HepG2 (cell line): ENCODE data around the gene FOSB. TPM values are rescaled to one million over a fixed set of nuclear protein-coding genes. Genes with fewer than 3 reads are reported as not detected.

Experiments
- ETV6 ChIP-seq: sonication (generic); formaldehyde crosslinking; conservative IDR thresholded peaks from 2 replicates; pipeline ENCODE4 v1.4.0; 2020; ENCODE audit warnings: missing genetic modification reagents
- EZH2 ChIP-seq: conservative IDR thresholded peaks from 2 replicates; pipeline ENCODE4 v1.6.1; 2012; ENCODE audit warnings: mild to moderate bottlenecking, low read depth, low read length, moderate library complexity
- HNRNPLL ChIP-seq: fragments of 200-400 bp; formaldehyde crosslinking; IDR thresholded peaks from 2 replicates; pipeline ENCODE4 v1.6.1; 2017; ENCODE audit warnings: mild to moderate bottlenecking, low read depth, low read length; ENCODE audit not compliant: poor library complexity, severe bottlenecking
- MTF1 ChIP-seq: sonication (generic); formaldehyde crosslinking; IDR thresholded peaks from 2 replicates; pipeline ENCODE4 v1.5.0; 2020; ENCODE audit warnings: missing genetic modification reagents
- RAD51 ChIP-seq: fragments of 450-650 bp; IDR thresholded peaks from 2 replicates; pipeline ENCODE4 v1.6.1; 2016; ENCODE audit warnings: borderline replicate concordance
- RBM22 ChIP-seq: fragments of 200-400 bp; formaldehyde crosslinking; optimal IDR thresholded peaks from 2 replicates; pipeline ENCODE3; 2017; ENCODE audit warnings: mild to moderate bottlenecking, low read length, moderate library complexity
- SMARCC2 ChIP-seq: fragments of 450-650 bp; IDR thresholded peaks from 2 replicates; pipeline ENCODE4 v1.6.1; 2017; ENCODE audit warnings: antibody characterized with exemption, mild to moderate bottlenecking
- YEATS2 ChIP-seq: sonication (generic); formaldehyde crosslinking; IDR thresholded peaks from 2 replicates; pipeline ENCODE4 v1.4.0; 2020; ENCODE audit warnings: missing genetic modification reagents, borderline replicate concordance
- ZNF24 ChIP-seq: fragments of 450-650 bp; IDR thresholded peaks from 2 replicates; pipeline ENCODE4 v1.6.1; 2017; ENCODE audit warnings: antibody characterized with exemption, mild to moderate bottlenecking
- ZNF263 ChIP-seq: sonication (generic); formaldehyde crosslinking; IDR thresholded peaks from 2 replicates; pipeline ENCODE4 v1.4.0; 2020; ENCODE audit warnings: missing genetic modification reagents
- ZNF333 ChIP-seq: sonication (generic); formaldehyde crosslinking; IDR thresholded peaks from 2 replicates; pipeline ENCODE4 v1.4.0; 2020; ENCODE audit warnings: mild to moderate bottlenecking, missing genetic modification reagents, borderline replicate concordance
- ZNF468 ChIP-seq: sonication (generic); formaldehyde crosslinking; IDR thresholded peaks from 2 replicates; pipeline ENCODE4 v1.8.0; 2022; ENCODE audit warnings: mild to moderate bottlenecking, moderate library complexity, missing genetic modification reagents
- ZNF724P ChIP-seq: sonication (generic); formaldehyde crosslinking; IDR thresholded peaks from 2 replicates; pipeline ENCODE4 v1.8.0; 2022; ENCODE audit warnings: missing genetic modification reagents, borderline replicate concordance
- ZNF790 ChIP-seq: sonication (generic); formaldehyde crosslinking; IDR thresholded peaks from 2 replicates; pipeline ENCODE4 v1.8.0; 2022; ENCODE audit warnings: missing genetic modification reagents, mild to moderate bottlenecking, borderline replicate concordance
- ZSCAN20 ChIP-seq: sonication (generic); formaldehyde crosslinking; IDR thresholded peaks from 2 replicates; pipeline ENCODE4 v1.4.0; 2020; ENCODE audit warnings: missing genetic modification reagents, mild to moderate bottlenecking, borderline replicate concordance
- polyA plus RNA-seq, 8 experiments: library from polyadenylated mRNA; depleted of rRNA in 3 of 8; stranded (reverse) in 7 of 8; unstranded in 1 of 8; fragments of >200 nt; fragmentation: Illumina TruSeq in 4 of 8; extraction: Trizol in 4 of 8; gene quantifications; 2 replicates each; pipeline versions ENCODE4 v1.2.1 to v1.2.3, GENCODE V29; 2011 to 2016; ENCODE audit warnings: low read depth in 4 of 8, missing spikeins in 1 of 8, mixed read lengths in 1 of 8; ENCODE audit not compliant: insufficient read depth in 1 of 8
- total RNA-seq, 5 experiments: library from RNA; depleted of rRNA; stranded (reverse); fragments of >200 nt; fragmentation: Illumina TruSeq; extraction: Trizol; gene quantifications; 2 replicates each; pipeline ENCODE4 v1.2.3, GENCODE V29; 2016; ENCODE audit warnings: low read depth in 1 of 5
- TF ChIP-seq, protein P1 (sequence below): sonication (generic); formaldehyde crosslinking; IDR thresholded peaks from 2 replicates; pipeline ENCODE4 v1.5.1; 2020; ENCODE audit warnings: missing genetic modification reagents, mild to moderate bottlenecking, borderline replicate concordance
- TF ChIP-seq, protein P2 (sequence below): sonication (generic); formaldehyde crosslinking; IDR thresholded peaks from 2 replicates; pipeline ENCODE4 v1.5.1; 2020; ENCODE audit warnings: mild to moderate bottlenecking, missing genetic modification reagents, moderate library complexity
- TF ChIP-seq, protein P3 (sequence below): sonication (generic); formaldehyde crosslinking; IDR thresholded peaks from 2 replicates; pipeline ENCODE4 v1.4.0; 2020; ENCODE audit warnings: missing genetic modification reagents
- TF ChIP-seq, protein P4 (sequence below): sonication (generic); formaldehyde crosslinking; IDR thresholded peaks from 2 replicates; pipeline ENCODE4 v1.4.0; 2020; ENCODE audit warnings: missing genetic modification reagents, mild to moderate bottlenecking, borderline replicate concordance
- TF ChIP-seq, protein P5 (sequence below): sonication (generic); formaldehyde crosslinking; conservative IDR thresholded peaks from 2 replicates; pipeline ENCODE4 v1.8.0; 2022; ENCODE audit warnings: low read depth, missing genetic modification reagents

Gene FOSB
- total and polyA plus RNA-seq, 2 of the 13 experiments (the other 11 are each of a cell fraction or from before 2014, with no cell fraction given) = 2.8 to 6.0 TPM

DNA sequence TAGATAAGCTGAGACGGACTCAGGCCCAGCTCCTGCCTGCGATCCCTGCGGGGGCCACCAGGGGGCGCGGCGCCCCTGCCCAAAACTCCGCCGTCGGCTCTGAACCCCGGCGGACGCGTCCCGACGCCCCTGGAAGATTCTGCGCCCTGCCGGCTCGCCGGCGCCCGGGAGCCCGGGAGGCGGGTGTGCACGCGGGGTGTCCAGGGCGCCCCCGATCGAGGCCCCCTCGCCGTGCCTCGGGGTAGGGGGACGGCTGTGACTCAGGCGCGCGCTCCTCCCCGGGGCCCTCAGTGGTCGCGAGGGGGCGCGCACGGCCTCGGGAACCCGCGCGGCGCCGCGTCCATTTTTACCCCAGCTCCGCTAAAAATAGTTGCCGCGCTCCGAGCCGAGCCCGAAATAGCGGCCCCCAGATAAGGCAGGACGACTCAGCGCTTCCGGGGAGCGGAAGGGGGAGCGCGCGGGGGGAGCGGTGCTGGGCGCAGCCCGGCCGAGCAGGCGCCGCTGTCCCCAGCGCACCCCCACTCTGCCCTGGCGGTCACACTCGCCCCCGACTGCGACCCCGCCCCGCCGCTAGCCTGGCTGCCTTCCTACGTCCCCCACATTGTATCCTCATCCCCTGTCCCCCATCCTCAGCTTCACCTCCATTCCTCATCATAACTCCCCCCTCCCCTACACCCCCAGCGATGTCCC lies 28.1 kb upstream of the FOSB start (continued):
- TF ChIP-seq, protein P1, sequence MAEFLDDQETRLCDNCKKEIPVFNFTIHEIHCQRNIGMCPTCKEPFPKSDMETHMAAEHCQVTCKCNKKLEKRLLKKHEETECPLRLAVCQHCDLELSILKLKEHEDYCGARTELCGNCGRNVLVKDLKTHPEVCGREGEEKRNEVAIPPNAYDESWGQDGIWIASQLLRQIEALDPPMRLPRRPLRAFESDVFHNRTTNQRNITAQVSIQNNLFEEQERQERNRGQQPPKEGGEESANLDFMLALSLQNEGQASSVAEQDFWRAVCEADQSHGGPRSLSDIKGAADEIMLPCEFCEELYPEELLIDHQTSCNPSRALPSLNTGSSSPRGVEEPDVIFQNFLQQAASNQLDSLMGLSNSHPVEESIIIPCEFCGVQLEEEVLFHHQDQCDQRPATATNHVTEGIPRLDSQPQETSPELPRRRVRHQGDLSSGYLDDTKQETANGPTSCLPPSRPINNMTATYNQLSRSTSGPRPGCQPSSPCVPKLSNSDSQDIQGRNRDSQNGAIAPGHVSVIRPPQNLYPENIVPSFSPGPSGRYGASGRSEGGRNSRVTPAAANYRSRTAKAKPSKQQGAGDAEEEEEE (CRISPR knock-in tag) = no peak
- TF ChIP-seq ZNF333 (peak; percentile 35; the same call in 1 of the 2 replicates), RAD51 (no peak), ZSCAN20 (peak; percentile 33; the same call in 1 of the 2 replicates), ZNF263 (CRISPR knock-in tag) (no peak), RBM22 (no peak), MTF1 (no peak), SMARCC2 (no peak), ETV6 (no peak), ZNF24 (no peak), HNRNPLL (peak; percentile 45), EZH2 (no peak), YEATS2 (CRISPR knock-in tag) (no peak), ZNF790 (CRISPR knock-in tag) (no peak), ZNF724P (CRISPR knock-in tag) (no peak), ZNF468 (CRISPR knock-in tag) (no peak)
- TF ChIP-seq, protein P2, sequence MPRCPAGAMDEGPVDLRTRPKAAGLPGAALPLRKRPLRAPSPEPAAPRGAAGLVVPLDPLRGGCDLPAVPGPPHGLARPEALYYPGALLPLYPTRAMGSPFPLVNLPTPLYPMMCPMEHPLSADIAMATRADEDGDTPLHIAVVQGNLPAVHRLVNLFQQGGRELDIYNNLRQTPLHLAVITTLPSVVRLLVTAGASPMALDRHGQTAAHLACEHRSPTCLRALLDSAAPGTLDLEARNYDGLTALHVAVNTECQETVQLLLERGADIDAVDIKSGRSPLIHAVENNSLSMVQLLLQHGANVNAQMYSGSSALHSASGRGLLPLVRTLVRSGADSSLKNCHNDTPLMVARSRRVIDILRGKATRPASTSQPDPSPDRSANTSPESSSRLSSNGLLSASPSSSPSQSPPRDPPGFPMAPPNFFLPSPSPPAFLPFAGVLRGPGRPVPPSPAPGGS = no peak
- TF ChIP-seq, protein P3, sequence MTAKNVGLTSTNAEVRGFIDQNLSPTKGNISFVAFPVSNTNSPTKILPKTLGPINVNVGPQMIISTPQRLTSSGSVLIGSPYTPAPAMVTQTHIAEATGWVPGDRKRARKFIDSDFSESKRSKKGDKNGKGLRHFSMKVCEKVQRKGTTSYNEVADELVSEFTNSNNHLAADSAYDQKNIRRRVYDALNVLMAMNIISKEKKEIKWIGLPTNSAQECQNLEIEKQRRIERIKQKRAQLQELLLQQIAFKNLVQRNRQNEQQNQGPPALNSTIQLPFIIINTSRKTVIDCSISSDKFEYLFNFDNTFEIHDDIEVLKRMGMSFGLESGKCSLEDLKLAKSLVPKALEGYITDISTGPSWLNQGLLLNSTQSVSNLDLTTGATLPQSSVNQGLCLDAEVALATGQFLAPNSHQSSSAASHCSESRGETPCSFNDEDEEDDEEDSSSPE (CRISPR knock-in tag) = peak; percentile 25; the same call in 1 of the 2 replicates
- TF ChIP-seq, protein P4, sequence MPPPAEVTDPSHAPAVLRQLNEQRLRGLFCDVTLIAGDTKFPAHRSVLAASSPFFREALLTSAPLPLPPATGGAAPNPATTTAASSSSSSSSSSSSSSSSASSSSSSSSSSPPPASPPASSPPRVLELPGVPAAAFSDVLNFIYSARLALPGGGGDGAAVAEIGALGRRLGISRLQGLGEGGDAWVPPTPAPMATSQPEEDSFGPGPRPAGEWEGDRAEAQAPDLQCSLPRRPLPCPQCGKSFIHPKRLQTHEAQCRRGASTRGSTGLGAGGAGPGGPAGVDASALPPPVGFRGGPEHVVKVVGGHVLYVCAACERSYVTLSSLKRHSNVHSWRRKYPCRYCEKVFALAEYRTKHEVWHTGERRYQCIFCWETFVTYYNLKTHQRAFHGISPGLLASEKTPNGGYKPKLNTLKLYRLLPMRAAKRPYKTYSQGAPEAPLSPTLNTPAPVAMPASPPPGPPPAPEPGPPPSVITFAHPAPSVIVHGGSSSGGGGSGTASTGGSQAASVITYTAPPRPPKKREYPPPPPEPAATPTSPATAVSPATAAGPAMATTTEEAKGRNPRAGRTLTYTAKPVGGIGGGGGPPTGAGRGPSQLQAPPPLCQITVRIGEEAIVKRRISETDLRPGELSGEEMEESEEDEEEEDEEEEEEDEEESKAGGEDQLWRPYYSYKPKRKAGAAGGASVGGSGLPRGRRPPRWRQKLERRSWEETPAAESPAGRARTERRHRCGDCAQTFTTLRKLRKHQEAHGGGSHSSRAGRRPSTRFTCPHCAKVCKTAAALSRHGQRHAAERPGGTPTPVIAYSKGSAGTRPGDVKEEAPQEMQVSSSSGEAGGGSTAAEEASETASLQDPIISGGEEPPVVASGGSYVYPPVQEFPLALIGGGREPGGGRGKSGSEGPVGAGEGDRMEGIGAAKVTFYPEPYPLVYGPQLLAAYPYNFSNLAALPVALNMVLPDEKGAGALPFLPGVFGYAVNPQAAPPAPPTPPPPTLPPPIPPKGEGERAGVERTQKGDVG (CRISPR knock-in tag) = no peak
- TF ChIP-seq, protein P5, sequence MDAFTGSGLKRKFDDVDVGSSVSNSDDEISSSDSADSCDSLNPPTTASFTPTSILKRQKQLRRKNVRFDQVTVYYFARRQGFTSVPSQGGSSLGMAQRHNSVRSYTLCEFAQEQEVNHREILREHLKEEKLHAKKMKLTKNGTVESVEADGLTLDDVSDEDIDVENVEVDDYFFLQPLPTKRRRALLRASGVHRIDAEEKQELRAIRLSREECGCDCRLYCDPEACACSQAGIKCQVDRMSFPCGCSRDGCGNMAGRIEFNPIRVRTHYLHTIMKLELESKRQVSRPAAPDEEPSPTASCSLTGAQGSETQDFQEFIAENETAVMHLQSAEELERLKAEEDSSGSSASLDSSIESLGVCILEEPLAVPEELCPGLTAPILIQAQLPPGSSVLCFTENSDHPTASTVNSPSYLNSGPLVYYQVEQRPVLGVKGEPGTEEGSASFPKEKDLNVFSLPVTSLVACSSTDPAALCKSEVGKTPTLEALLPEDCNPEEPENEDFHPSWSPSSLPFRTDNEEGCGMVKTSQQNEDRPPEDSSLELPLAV (CRISPR knock-in tag) = no peak
